IMR-90 (cell line): ENCODE measurements around the gene HEATR9. TPM values are rescaled to one million over a fixed set of nuclear protein-coding genes. Genes with fewer than 3 reads are reported as not detected.

ENCODE experiments used
- ATAC-seq: fragments of 200-7000 bp; cut with Tn5 transposase; 2 replicates; pipeline ENCODE4 v1.9.1; 2020; ENCODE audit warnings: low read depth, mild to moderate bottlenecking, moderate library complexity
- BruUV-seq: library from RNA; stranded (reverse); fragments of 400-500 nt; replicated peaks from 2 replicates; lab custom pipeline; 2021; lab: Mats Ljungman, UMichigan
- CTCF ChIA-PET: fragments of 300-600 bp; formaldehyde crosslinking; extraction: SDS; loops from one replicate; lab custom pipeline; 2021; ENCODE audit warnings: antibody characterized with exemption; lab: Yijun Ruan, JAX
- POLR2A ChIA-PET: fragments of 300-600 bp; sonication (Branson Sonifier 250); formaldehyde crosslinking; loops from one replicate; lab custom pipeline; 2022; ENCODE audit warnings: antibody characterized with exemption; ENCODE audit not compliant: unreplicated experiment; lab: Charles Lee
- DNase-seq: peaks from one replicate; pipeline ENCODE4 v3.0.0; 2013
- H2AFZ ChIP-seq: replicated peaks from 2 replicates; pipeline ENCODE3; 2013; ENCODE audit warnings: low read length, mild to moderate bottlenecking; ENCODE audit not compliant: poor library complexity
- H2AK5ac ChIP-seq: 2 replicates; pipeline ENCODE4 v1.6.1; 2013; ENCODE audit warnings: low read depth, low read length, inconsistent platforms
- H2AK9ac ChIP-seq: replicated peaks from 2 replicates; pipeline ENCODE3; 2013; ENCODE audit warnings: mild to moderate bottlenecking, low read depth, low read length, moderate library complexity; ENCODE audit not compliant: poor library complexity
- H2BK120ac ChIP-seq: 2 replicates; pipeline ENCODE4 v1.6.1; 2013; ENCODE audit warnings: low read depth, low read length, inconsistent platforms
- H2BK15ac ChIP-seq: 3 replicates; pipeline ENCODE4 v1.6.1; 2013; ENCODE audit warnings: low read depth, low read length, inconsistent platforms
- H2BK20ac ChIP-seq: 2 replicates; pipeline ENCODE4 v1.6.1; 2013; ENCODE audit warnings: low read depth, mild to moderate bottlenecking, inconsistent platforms, low read length, moderate library complexity
- H2BK5ac ChIP-seq: 2 replicates; pipeline ENCODE4 v1.6.1; 2013; ENCODE audit warnings: mild to moderate bottlenecking, low read depth, low read length, inconsistent platforms; ENCODE audit not compliant: poor library complexity, severe bottlenecking
- H3K14ac ChIP-seq: replicated peaks from 2 replicates; pipeline ENCODE4 v1.6.1; 2013; ENCODE audit warnings: low read depth, low read length, inconsistent platforms
- H3K18ac ChIP-seq: 2 replicates; pipeline ENCODE4 v1.6.1; 2013; ENCODE audit warnings: low read depth, low read length, control low read depth
- H3K23ac ChIP-seq: 2 replicates; pipeline ENCODE4 v1.6.1; 2013; ENCODE audit warnings: low read depth, low read length, inconsistent platforms
- H3K27ac ChIP-seq: 2 replicates; pipeline ENCODE4 v1.5.1; 2013; ENCODE audit warnings: mild to moderate bottlenecking, control low read depth, low read length; ENCODE audit not compliant: insufficient read depth
- H3K27me3 ChIP-seq: 2 replicates; pipeline ENCODE4 v1.6.1; 2013; ENCODE audit warnings: low read length; ENCODE audit not compliant: control insufficient read depth, insufficient read depth
- H3K36me3 ChIP-seq: 2 replicates; pipeline ENCODE4 v1.6.1; 2013; ENCODE audit warnings: low read length, mixed read lengths; ENCODE audit not compliant: control insufficient read depth, insufficient read depth
- H3K4ac ChIP-seq: 2 replicates; pipeline ENCODE4 v1.6.1; 2013; ENCODE audit warnings: low read depth, low read length, inconsistent platforms
- H3K4me1 ChIP-seq: 2 replicates; pipeline ENCODE4 v1.6.1; 2013; ENCODE audit warnings: low read length, mixed read lengths; ENCODE audit not compliant: control insufficient read depth, insufficient read depth
- H3K4me2 ChIP-seq: 2 replicates; pipeline ENCODE4 v1.6.1; 2013; ENCODE audit warnings: low read depth, mild to moderate bottlenecking, control low read depth, low read length, moderate library complexity
- H3K4me3 ChIP-seq: 2 replicates; pipeline ENCODE4 v1.5.1; 2013; ENCODE audit warnings: low read depth, mild to moderate bottlenecking, control low read depth, low read length, moderate library complexity; ENCODE audit not compliant: insufficient read depth
- H3K56ac ChIP-seq: 2 replicates; pipeline ENCODE4 v1.6.1; 2013; ENCODE audit warnings: low read length, inconsistent platforms; ENCODE audit not compliant: insufficient read depth; ENCODE audit errors: extremely low read depth
- H3K79me1 ChIP-seq, 2 experiments: 2 replicates each; pipeline ENCODE4 v1.6.1; 2013; ENCODE audit warnings: low read length in 2 of 2, inconsistent platforms in 1 of 2, low read depth in 1 of 2
- H3K9ac ChIP-seq: 2 replicates; pipeline ENCODE4 v1.6.1; 2013; ENCODE audit warnings: low read depth, low read length, control low read depth
- H3K9me1 ChIP-seq: 2 replicates; pipeline ENCODE4 v1.6.1; 2013; ENCODE audit warnings: low read length, inconsistent platforms; ENCODE audit not compliant: insufficient read depth
- H3K9me3 ChIP-seq: 2 replicates; pipeline ENCODE4 v1.6.1; 2013; ENCODE audit warnings: low read length; ENCODE audit not compliant: control insufficient read depth, insufficient read depth
- H4K20me1 ChIP-seq: 2 replicates; pipeline ENCODE4 v1.6.1; 2013; ENCODE audit warnings: low read length, inconsistent platforms; ENCODE audit not compliant: insufficient read depth
- H4K5ac ChIP-seq: 2 replicates; pipeline ENCODE4 v1.6.1; 2013; ENCODE audit warnings: mild to moderate bottlenecking, low read depth, low read length, control low read depth
- H4K8ac ChIP-seq, 2 experiments: 2 replicates each; pipeline ENCODE4 v1.6.1; 2013; ENCODE audit warnings: low read depth in 2 of 2, low read length in 2 of 2, control low read depth in 1 of 2, inconsistent platforms in 1 of 2
- H4K91ac ChIP-seq: 2 replicates; pipeline ENCODE4 v1.6.1; 2013; ENCODE audit warnings: low read depth, low read length, inconsistent platforms; ENCODE audit not compliant: insufficient read depth
- CEBPB ChIP-seq: IDR thresholded peaks from 2 replicates; pipeline ENCODE4 v1.6.1; 2012; ENCODE audit warnings: low read depth, low read length, improper control_type of control experiment
- CTCF ChIP-seq: conservative IDR thresholded peaks from 2 replicates; pipeline ENCODE4 v1.5.1; 2012; ENCODE audit warnings: mild to moderate bottlenecking, low read depth, low read length, improper control_type of control experiment
- ELK1 ChIP-seq: fragments of 150-350 bp; IDR thresholded peaks from 2 replicates; pipeline ENCODE4 v1.6.1; 2016; ENCODE audit warnings: low read depth, mild to moderate bottlenecking, low read length, moderate library complexity, borderline replicate concordance
- MAFK ChIP-seq: IDR thresholded peaks from 2 replicates; pipeline ENCODE4 v1.6.1; 2012; ENCODE audit warnings: low read depth, low read length, improper control_type of control experiment
- MXI1 ChIP-seq: IDR thresholded peaks from 2 replicates; pipeline ENCODE4 v1.6.1; 2012; ENCODE audit warnings: low read depth, mild to moderate bottlenecking, low read length, moderate library complexity, borderline replicate concordance
- RFX5 ChIP-seq: IDR thresholded peaks from 2 replicates; pipeline ENCODE4 v1.8.0; 2012; ENCODE audit warnings: low read depth, mild to moderate bottlenecking, low read length, moderate library complexity
- SMC3 ChIP-seq: fragments of 150-350 bp; IDR thresholded peaks from 2 replicates; pipeline ENCODE4 v1.6.1; 2016; ENCODE audit warnings: low read depth, mild to moderate bottlenecking, antibody characterized with exemption, low read length, moderate library complexity
- USF2 ChIP-seq: fragments of 150-350 bp; IDR thresholded peaks from 2 replicates; pipeline ENCODE4 v1.6.1; 2017; ENCODE audit warnings: mild to moderate bottlenecking, antibody characterized with exemption, low read length, low read depth
- WGBS, 2 experiments: methylation state at CpG; one replicate each; pipeline versions ENCODE4 v1.1.5 to v1.1.7; 2013; ENCODE audit warnings: missing lambda C conversion rate in 2 of 2; ENCODE audit not compliant: insufficient read length in 1 of 2; ENCODE audit errors: extremely low coverage in 2 of 2; 5-methylcytosine and 5-hydroxymethylcytosine counted together
- dilution Hi-C: fragments of 300-500 bp; cut with HindIII; formaldehyde crosslinking; loops from one replicate; pipeline ENCODE4 v1.14.3; 2018; ENCODE audit warnings: low sequenced_read_pairs; ENCODE audit not compliant: unreplicated experiment
- in situ Hi-C: fragments of 300-500 bp; cut with MboI; formaldehyde crosslinking; loops from 3 replicates; pipeline ENCODE4 v1.14.3; 2019; ENCODE audit warnings: low sequenced_read_pairs, inconsistent platforms, mixed read lengths
- intact Hi-C: fragments of 100-400 bp; cut with micrococcal nuclease; formaldehyde crosslinking; loops from 2 replicates; pipeline ENCODE4 v1.10.0; 2022
- polyA plus RNA-seq, 3 experiments: library from polyadenylated mRNA; depleted of rRNA; stranded (reverse); fragments of >200 nt; gene quantifications; 2 replicates each; pipeline ENCODE4 v1.2.3, GENCODE V29; 2012; ENCODE audit warnings: low replicate concordance in 1 of 3
- total RNA-seq: library from RNA; depleted of rRNA; stranded (reverse); fragments of >200 nt; gene quantifications from 2 replicates; pipeline ENCODE4 v1.2.3, GENCODE V29; 2012

The HEATR9 gene
- total and polyA plus RNA-seq, 2 of the 4 experiments (the other 2 are of a cell fraction), result not detected

- TF ChIP-seq CTCF, result no peak
These were observed 2.5 kb upstream of the HEATR9 start (continued) for GRCh38 chr17:35870906-35871819.

GRCh38 chr17:35867574-35867973 lies 1.1 kb downstream of the HEATR9 start:
- Histone ChIP-seq H4K5ac (no peak overlapping the region), H3K36me3 (no peaks in the 10 kb centered on the region), H2BK120ac (no peak overlapping the region), H3K4me1 (peaks cover 3% of the 10 kb centered on the region; the same call in 1 of the 2 replicates), H3K9me3 (no peaks in the 10 kb centered on the region), H2BK5ac (no peak overlapping the region), H2AFZ (no peak overlapping the region), H2AK9ac (no peak overlapping the region), H3K9me1 (no peaks in the 10 kb centered on the region), H3K56ac (no peak overlapping the region), H3K18ac (no peak overlapping the region), H3K9ac (no peak overlapping the region), H2AK5ac (no peak overlapping the region), H3K4me2 (no peak overlapping the region), H4K8ac (no peak overlapping the region), H3K27ac (no peak overlapping the region), H3K27me3 (no peaks in the 10 kb centered on the region), H2BK20ac (no peak overlapping the region), H3K4me3 (no peak overlapping the region), H3K14ac (no peak overlapping the region), H2BK15ac (no peak overlapping the region), H3K79me1 (no peaks in the 10 kb centered on the region), H3K4ac (no peak overlapping the region), H4K20me1 (no peaks in the 10 kb centered on the region), H3K23ac (no peak overlapping the region), H4K91ac (no peak overlapping the region)
- in situ Hi-C loops, result no loop called here
- ChIA-PET CTCF (no interaction called here), POLR2A (no interaction called here)
- no TSS peak for BruUV-seq
- WGBS, 2 experiments, result no CpG with 5 or more reads among the region's 3 CpGs
- ATAC-seq (no peak), DNase-seq (no peak)
- dilution Hi-C loops, result no loop called here
- intact Hi-C loops, result no loop called here
- no peak for TF ChIP-seq CEBPB
- no peak for TF ChIP-seq RFX5
- TF ChIP-seq USF2, result no peak
- TF ChIP-seq CTCF, result no peak
- TF ChIP-seq MXI1, result no peak
- no peak for TF ChIP-seq MAFK
- TF ChIP-seq ELK1, result no peak
- no peak for TF ChIP-seq SMC3
